ENCODE results near the gene MTG1. TPM values are rescaled to one million over a fixed set of nuclear protein-coding genes. Genes with fewer than 3 reads are reported as not detected.
"Not testable (repeated sequence)": the region's sequence is repeated elsewhere in the genome, so short reads cannot be mapped to it uniquely, and the experiment has no call there.

Gene MTG1
- total RNA-seq, 1 donor from 2014 or later: 14.7 TPM

DNA sequence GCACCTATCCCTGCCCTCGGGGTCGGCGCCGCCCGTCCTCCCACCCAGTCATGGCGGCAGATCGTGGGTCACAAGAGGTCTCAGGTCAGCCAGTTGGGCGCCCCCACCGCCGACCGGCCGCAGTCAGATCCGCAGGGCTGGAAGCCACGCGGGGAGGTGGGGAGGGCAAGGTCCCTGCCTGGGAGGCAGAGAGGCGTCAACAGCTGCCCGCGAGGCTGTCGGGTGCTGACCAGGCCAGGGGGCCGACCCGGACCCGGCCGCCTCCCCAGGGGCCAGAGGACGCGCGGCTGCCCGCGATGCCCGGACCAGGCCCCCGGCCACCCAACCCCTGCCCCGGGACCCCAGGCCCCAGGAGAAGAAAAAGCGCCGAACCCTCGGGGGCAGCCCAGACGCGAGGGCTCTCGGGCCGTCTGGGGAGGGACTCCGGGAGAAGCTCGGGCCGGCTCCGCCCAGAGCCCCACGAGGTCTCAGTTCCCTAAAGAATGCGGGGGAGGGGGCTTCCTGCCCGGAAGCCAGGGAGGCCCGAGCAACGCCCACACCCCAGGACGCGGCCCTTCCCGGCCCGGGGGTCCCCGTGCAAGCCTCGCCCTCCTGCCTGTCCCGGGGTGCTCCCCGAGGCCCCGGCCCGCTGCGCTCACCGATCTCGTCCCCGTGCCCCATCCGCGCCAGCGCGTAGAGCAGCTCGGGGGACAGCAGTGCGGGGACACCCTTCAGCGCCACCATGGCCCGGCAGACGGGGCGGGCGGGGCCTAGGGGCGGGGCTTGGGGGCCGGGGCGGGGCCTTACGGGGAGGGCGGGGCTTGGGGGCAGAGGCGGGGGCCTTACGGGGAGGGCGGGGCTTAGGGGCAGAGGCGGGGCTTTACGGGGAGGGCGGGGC is 36.4 kb upstream of the MTG1 start, which contains the start of gene FUOM:
TSS of gene FUOM (minus strand) at position 735 of the 877 bp plus-strand sequence. CDS start at position 723, 12 bp downstream.
- intact Hi-C loops (cut with DNase I): no loop called here
- peak; percentile 75 for DNase-seq

DNA sequence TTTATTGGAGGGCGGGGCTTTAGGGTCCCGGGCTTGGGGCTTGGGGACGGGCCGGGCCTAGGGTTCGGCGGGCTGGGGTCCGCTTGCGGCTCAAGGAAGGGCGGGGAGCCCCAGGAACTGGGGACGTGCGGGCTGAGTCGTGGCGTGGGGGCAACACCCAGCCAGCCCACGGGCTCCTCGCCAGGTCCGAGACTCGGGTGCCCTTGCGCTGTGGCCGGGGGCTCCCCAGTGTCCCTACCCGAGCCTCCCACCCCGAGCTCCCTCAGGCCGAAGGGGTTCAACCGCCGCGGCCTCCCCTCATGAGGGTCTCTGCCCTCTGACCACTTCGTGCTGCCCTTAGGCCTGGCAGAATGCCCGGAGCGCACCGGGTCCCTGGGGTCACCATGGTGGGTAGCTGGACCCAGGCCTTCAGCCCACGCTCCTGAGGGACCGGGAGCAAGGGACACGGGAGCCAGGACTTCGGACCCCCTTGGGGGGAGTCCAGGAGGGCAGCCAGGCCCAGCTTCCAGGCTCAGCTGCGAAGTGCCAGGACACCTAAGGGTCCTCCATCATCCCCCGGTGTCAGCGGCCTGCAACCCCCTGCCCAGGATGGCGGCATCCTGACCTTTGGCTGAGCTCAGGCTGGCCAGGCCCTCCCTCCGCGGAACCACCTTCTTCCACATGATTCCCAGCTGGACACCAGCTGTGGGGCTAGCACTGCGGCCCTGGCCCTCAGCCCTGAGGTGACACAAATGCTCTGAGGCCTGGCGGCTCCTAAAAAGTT is 35.6 kb upstream of the MTG1 start:
- intact Hi-C loops (cut with DNase I): no loop called here
- DNase-seq: peak; percentile 61
- peak; percentile 42 for ATAC-seq (ENCODE audit: poor library complexity)

More for the DNA sequence above, 36.4 kb upstream of the MTG1 start, which contains the start of gene FUOM:
- peak; percentile 87 for ATAC-seq (ENCODE audit: poor library complexity)

DNA sequence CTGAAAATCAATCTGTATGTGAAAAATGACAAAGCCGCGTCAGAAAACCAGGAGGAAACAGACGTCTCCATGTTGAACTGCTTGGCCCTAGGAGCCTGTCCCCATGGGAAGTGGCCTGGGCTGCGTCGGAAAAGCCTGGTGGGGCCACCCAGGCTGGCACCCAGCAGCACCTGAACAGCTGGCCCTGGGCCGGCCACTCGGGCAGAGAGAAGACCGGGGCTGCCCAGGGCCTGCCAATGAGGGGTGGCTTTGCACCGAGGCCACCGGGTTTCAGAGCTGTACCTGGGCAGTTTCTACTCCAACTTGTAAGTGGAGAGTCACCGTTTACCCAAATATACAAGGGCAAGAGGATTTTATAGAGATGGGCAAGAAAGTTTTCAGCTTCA is 35.0 kb upstream of the MTG1 start:
- no peak for ATAC-seq (ENCODE audit: poor library complexity)
- no peak for DNase-seq
- intact Hi-C loops (cut with DNase I): no loop called here

DNA sequence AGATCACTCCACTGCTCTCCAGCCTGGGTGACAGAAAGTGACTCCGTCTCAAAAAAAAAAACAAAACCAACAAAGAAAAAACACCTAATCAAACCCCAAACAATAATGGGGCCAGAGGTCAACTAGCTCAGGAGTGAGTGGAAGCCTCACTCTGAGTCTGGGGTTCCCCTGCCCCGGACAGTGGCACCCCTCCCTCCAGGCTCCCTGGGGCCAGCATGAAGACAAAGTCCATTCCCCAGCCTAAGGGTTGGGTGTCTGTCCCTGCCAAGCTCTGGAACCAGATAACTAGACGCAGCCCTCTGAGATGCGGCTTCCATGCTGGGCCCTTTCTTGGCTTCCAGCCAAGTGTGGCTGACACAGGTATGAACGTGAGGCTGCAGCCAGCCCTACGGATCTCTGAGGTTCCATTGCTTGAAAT is 34.4 kb upstream of the MTG1 start:
- DNase-seq (no peak), ATAC-seq (ENCODE audit: poor library complexity) (no peak)
- intact Hi-C loops (cut with DNase I): no loop called here

DNA sequence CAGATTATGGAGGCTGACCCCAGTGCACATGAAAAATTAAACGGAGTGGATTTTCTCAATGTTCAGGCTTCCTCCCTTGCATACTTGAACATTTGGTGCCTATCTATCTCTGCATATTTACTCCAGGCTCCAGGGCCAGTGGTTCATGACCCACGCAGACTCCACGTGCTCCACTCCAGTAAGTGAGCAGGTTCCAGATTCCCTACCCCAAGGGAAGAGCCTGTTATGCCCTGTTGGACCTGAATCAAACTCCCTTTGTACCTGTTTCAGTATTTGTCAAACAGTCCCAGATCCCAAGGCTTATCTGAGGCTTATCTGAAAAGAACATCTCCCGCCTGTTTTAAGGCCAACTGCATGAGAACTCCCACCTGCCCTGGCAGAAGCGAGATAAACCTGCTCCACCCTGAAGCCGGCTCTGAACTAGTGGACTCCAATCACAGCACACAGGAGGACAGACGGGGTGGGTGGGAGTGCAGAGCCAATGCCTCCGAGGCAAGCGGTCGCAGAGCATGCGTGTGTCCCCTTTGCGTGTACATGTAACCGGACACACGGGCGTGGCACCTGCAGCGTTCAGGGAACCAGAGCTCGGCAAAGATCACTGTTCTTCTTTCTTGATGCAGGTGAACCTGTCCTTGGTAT is 33.9 kb upstream of the MTG1 start:
- ATAC-seq (ENCODE audit: poor library complexity) (no peak), DNase-seq (no peak)
- intact Hi-C loops (cut with DNase I): no loop called here

DNA sequence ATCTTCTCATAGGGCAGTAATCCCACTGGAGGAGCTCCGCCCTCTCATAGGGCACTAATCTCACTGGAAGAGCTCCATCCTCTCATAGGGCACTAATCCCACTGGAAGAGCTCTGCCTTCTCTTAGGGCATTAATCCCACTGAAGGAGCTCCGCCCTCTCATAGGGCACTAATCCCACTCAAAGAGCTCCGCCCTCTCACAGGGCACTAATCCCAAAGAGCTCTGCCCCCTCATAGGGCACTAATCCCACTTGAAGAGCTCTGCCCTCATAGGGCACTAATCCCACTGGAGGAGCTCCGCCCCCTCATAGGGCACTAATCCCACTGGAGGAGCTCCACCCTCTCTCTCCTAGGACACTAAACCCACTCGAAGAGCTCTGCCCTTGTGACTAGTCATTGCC is 32.7 kb upstream of the MTG1 start:
- intact Hi-C loops (cut with DNase I): no loop called here
- ATAC-seq (ENCODE audit: poor library complexity) (no peak), DNase-seq (no peak)

DNA sequence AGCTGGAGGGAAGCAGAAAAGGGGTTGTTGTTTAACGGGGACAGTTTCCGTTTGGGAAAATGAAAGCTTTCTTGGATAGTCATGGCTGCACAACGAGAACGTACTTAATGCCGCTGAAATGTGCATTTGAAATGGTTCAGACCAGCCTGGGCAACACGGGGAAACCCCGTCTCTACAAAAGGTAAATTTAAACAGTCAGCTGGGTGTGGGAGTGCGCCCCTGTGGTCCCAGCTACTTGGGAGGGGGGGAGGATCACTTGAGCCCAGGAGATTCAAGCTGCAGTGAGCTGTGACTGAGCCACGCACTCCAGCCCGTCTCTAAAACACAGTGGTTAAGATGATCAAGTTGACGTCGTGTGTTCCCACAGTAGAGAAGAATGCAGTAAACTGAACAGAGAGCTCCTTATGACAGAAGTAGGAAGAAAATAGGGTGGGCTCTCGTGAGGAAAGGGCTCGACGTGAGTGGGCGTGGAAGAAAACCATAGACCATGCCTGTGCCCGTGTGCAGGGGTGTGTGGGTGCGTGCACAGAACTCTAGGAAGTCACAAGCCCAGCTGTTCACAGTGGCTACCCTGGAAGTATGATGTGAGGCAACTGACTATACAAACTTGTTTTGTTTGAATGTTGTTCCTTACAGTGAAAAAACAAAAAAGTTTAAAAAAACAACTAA is 32.0 kb upstream of the MTG1 start:
- no peak for DNase-seq
- no peak for ATAC-seq (ENCODE audit: poor library complexity)
- intact Hi-C loops (cut with DNase I): no loop called here

DNA sequence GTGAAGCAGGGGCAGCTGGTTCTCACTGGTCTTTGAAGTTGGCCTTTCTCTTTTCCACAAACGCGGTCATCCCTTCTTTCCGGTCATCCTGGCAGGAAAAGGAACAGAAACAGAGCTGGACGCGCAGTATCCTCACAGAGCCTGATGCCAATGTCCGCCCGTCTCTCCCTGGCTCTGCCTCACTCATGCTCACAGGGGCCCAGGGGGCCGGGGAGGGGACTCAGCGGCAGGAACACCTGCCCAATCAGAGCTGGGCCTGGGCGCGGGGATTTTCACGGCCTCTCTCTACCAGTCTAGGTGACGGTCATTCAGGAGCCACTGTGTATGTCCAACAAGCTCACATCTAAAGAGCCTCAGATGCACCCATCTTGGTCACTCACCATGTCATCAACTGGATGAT is 31.1 kb upstream of the MTG1 start:
- ATAC-seq (ENCODE audit: poor library complexity) (no peak), DNase-seq (peak; percentile 32)
- intact Hi-C loops (cut with DNase I): no loop called here

DNA sequence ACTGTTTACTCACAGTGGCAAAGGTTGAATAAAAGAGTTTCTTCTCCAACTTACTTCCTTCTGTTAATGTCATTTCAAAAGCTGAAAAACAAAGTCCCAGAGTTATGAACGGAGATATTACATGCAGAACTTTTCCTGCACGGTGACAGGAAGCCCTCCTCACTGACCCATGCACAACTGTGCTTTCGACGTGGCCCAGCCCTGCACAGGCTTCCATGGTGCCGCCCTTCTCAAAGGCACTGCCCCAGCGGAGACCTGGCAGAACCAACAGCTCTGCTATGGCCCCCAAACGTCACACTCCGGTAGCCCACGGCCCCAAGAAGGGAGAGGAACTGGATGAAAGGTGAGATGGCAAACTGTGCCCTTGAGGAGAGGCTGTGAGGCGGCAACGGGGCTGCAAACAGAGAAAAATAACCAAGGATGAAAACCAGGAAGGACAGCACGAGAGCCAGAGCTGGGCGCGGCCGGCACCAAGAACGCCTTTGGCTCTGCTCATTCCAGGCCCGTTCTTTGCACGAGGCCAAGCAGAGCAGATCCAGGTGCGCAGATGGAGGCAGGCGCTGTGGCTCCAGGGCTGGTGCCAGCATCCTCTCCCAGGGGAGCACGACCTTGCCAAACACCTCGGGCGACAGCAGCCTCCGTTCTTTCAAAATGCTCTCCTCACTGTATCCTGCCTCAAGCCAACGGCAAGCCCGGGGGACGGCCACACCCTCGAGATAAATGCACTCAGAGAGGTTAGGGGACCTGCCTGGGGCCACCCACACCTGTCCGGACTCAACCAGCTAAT is 29.1 kb upstream of the MTG1 start:
- peak; percentile 33 for DNase-seq
- no peak for ATAC-seq (ENCODE audit: poor library complexity)
- intact Hi-C loops (cut with DNase I): no loop called here

DNA sequence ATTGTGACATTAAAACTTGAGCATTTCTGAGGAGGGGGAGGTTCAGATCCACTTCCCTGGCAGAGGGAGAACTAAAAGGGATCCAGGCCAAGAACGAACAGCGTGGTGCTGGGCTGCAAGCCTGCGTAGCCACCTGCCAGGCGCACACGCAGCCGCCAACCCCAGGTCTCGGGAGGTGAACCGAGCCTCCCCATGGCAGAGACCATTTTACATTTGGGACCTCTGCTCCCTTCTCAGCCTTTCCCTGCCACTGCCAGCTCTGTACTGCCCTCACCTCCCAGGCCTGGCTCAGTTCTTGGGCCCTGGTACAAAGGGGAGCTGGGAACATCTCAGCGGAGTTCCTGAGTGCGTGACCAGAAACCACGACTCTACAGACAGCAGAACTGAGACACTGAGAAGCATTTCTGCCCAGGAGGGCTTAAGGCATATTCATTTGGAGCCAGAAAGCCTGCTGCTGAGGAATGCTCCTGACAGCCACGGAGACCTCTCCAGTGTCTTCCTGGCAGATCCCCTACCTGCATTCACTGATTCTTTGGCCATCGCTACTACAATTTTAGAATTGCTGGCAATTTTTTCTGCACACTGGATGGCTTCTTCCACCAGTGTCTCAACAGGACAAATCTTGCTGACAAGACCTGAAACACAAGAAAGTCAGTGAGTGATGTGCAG is 28.4 kb upstream of the MTG1 start:
- DNase-seq (no peak), ATAC-seq (ENCODE audit: poor library complexity) (no peak)
- intact Hi-C loops (cut with DNase I): no loop called here

DNA sequence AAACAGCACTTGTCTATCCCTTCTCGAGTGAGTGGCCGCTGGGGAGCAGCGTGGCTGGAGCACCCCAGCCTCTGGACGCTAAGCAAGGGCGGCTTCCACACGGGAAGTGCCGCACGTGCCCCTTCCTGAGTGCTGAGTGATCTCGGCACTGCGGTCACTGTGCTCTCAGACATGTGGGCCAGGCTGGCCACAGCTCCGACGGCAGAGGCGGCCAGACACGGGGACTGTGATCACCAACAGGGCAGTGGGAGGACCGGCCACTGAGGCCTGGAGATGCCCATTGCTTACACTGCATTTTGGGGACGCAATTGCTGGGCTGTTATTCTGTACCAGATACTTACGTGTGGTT is 27.9 kb upstream of the MTG1 start:
- ATAC-seq (ENCODE audit: poor library complexity) (no peak), DNase-seq (no peak)
- intact Hi-C loops (cut with DNase I): no loop called here

DNA sequence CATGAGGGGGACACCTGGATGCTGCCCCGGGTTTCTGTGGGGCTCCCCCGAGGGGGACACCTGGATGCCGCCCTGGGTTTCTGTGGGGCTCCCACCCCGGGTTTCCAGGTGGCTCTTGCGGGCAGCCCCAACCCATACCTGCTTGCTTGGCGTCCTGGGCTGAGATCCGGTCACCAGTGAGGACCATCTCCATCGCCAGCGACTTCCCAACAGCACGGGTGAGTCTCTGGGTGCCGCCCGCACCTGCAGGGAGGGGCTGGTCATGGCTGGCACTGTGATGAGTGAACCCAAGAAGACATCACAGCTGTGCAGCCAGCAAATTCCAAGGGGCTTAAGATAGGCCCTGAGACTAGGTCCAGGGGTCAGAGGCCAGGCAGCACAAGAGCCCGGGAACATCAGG is 27.2 kb upstream of the MTG1 start:
- ATAC-seq (ENCODE audit: poor library complexity): no peak
- DNase-seq: no peak
- intact Hi-C loops (cut with DNase I): no loop called here

DNA sequence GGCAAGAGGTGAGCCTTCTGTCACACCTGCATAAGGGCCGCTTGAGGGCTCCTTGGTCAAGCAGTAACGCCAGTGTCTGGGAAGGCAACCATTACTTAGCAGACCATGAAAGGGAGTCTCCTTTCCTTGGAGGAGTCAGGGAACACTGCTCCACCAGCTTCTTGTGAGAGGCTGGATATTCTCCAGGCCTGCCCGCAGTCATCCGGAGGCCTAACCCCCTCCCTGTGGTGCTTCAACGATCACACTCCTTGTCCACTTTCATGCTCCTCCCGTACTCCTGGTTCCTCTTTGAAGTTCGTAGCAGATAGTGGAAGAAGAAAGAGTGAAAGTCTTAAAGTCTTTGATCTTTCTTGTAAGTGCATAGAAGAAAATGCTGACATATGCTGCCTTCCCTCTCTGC is 26.5 kb upstream of the MTG1 start:
- ATAC-seq (ENCODE audit: poor library complexity); intact Hi-C loops (cut with DNase I); DNase-seq: not testable (repeated sequence)

DNA sequence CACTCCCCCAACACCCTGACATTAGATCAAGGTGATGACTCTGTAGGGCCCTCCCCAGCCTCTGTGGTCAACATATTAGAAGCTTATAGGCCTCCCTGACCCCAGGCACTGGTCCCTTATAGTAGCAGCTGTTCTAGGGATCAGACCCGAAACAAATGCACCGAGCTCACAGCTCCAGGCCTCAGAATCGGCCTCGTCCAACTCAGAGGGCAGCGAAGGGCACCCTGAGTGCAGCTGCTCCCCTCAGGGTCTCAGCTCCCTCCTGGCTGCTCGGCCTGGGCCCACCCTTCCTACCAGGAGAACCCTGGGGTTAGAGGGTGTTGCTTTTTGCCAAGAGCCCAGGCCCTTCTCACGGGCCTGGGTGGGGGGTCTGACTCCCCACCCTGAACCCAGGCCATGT is 25.8 kb upstream of the MTG1 start:
- DNase-seq (no peak), ATAC-seq (ENCODE audit: poor library complexity) (no peak)
- intact Hi-C loops (cut with DNase I): no loop called here

DNA sequence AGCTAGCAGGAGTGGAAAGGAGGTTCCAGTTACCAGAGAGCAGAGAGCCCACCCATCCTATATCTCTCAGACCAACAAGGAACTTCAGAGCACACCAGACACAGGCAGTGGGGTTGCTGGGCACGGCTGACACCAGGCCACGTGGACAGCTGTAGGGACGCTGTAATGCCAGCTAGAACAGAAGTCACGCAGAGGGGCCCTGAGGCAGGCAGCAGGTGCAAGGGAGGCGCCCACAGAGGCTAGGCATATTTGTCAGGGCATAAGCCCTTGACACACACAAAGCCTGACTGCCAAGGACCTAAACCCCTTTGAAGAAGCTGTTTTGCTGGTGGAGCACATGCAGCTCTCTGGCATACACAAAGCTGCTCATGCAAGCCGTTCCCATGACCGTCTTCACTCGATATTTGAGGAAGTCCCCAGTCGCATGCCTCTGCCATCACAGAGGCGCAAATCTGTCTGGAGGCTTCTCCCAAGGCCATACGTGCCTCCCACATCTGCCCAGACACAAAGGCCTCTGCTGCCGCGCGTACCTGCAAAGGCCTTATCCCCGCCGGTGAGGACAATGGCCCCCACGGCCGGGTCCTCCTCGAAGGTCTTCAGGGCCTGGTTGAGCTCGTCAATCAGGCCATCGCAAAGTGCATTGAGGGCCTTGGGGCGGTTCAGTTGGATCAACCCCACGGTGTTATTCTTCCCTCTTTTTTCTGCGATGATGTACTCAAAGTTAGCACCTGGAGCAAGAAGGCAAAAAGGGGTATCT is 23.7 kb upstream of the MTG1 start:
- no peak for DNase-seq
- ATAC-seq (ENCODE audit: poor library complexity): no peak
- intact Hi-C loops (cut with DNase I): no loop called here

DNA sequence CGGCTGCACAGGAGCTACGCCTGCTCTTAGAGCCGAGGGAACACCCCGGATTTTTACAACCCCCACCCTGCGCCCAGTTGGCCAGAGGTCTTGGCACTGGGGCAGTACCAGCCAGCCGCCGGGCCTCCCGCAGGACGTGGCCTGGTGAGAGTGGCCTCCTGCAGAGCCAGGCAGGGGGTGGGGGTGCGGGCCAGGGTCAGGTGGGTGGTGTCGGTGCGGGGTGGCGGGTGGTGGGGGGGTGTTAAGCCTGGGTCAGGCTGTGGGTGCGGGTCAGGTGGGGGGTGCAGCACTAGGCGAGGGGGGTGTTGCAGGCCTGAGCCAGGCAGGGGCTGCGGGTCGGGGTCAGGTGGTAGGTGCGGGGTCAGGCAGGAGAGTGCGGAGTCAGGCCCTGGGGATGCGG is 21.4 kb upstream of the MTG1 start:
- intact Hi-C loops (cut with DNase I): no loop called here
- ATAC-seq (ENCODE audit: poor library complexity): peak; percentile 1
- no peak for DNase-seq

All from Right ventricle myocardium superior (tissue), 1 donor.